UCSD-AML1 (cell line): ENCODE results near the gene NACA2.
"Not testable (repeated sequence)": the region's sequence is repeated elsewhere in the genome, so short reads cannot be mapped to it uniquely, and the experiment has no call there.

ENCODE experiments used
- DNase-seq: peaks from one replicate; lab custom pipeline; 2025; ENCODE audit not compliant: unreplicated experiment; lab: John Stamatoyannopoulos, UW

The NACA2 gene

DNA sequence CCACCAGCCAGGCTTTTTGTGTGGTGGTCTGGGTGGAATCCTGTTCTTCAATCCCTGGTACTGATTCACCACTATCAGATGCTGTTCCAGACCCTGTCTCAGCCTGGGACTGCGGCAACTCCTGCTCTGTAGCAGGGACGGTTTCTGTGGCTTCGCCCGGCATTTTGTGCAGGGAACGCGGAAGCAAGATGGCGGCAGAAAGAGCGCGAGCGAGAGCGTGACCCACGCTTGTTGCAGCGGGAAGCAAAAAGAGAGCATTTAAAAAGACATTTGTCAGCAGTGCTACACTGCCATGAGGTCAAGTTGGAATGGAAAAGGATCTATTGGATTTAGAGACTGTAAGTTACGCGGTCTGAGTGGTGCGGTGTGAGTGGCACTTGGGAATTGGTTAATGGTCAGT lies at the start of gene NACA2:
Gene NACA2, minus strand, starts transcription at position 202 of the 400 bp plus-strand sequence. Its CDS starts 39 bp downstream, at position 163.
- no peak for DNase-seq

DNA sequence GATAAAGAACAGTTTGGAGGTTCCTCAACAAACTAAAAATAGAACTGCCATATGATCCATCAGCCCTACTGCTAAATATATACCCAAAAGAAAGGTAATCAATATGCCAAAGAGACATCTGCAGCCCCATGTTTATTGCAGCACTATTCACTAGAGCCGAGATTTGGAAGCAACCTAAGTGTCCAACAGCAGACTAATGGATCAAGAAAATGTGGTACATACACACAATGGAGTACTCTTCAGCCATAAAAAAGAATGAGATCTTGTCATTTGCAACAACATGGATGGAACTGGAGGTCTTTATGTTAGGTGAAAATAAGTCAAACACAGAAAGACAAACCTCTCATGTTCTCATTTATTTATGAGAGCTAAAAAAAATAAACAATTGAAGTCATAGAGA lies 48.8 kb upstream of the NACA2 start:
- no peak for DNase-seq

GRCh38 chr17:61638087-61638486 lies 47.1 kb upstream of the NACA2 start:
- DNase-seq: no peak

DNA sequence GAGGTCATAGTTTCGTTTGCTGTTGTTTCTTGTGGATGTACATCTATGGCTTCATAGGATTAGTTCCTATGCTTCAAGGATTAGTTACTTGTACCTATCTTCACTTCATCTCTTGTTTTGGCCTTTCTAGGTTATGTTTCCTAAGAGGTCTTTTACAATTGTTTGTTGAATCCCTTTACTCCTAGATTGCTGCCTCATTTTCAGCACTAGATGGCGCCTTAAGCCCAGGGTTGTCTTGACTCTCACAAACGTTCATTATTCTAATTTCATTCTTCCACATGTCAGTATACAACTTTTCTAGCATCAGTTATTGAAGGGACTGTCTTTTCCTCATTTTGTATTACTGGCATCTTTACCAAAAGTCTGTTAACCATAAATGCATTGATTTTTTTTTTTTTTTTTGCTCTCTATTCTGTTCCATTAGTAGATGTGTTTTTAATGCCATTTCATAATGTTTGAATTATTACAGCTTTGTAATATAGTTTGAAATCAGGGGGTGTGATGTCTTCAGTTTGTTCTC lies 45.0 kb upstream of the NACA2 start:
- peak; percentile 17 for DNase-seq

DNA sequence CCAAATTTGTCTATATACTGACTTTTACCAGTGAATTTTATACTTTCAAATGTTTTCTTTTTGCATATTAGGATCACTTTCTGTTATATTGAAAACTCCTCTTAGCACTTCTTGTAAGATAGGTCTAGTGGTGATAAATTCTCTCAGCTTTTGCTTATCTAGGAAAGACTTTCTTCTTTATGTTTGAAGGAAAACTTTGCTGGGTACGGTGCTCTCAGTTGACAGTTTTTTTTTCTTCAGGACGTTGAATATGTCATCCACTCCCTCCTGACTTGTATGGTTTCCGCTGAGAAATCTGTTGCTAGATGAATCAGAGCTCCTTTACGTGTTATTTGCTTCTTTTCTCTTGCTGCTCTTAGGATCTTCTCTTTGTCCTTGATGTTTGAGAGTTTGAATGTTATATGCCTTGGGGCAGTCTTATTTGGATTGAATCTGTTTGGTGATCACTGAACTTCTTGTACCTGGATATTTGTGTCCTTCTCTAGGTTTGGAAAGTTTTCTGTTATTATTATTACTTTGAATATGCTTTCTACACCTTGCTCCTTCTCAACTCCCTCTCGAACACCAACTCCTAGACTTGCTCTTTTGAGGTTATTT lies 44.0 kb upstream of the NACA2 start:
- DNase-seq: no peak

DNA sequence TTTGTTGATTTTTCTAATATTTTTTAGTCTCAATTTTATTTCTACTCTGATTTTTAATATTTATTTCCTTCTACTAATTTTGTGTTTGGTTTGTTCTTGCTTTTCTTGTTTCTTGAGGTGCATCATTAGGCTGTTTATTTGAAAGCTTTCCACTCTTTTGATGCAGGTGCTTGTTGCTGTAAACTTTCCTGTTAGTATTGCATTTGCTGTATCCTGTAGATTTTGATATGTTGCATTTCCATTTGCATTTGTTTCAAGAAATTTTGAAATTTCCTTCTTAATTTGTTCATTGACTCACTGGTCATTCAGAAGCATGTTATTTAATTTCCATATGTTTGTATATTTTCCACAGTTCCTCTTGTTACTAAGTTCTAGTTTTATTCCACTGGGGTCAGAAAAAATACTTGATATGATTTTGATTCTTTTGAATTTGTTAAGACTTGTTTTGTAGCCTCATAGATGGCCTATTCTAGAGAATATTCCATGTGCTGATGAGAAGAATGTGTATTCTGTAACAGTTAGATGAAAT lies 43.1 kb upstream of the NACA2 start:
- no peak for DNase-seq

DNA sequence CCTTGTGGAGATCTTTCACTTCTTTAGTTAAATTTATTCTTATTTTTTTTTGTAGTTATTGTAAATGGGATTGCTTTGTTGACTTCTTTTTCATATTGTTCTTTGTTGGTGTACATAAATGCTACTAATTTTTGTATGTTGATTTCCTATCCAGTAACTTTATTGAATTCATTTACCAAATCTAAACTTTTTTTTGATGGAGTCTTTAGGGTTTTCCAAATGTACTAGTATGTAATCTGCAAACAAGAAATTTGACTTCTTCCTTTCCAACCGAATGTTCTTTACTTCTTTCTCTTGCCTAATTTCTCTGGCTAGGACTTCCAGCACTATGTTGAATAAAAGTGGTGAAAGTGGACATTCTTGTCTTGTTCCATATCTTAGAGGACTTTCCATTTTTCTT lies 41.8 kb upstream of the NACA2 start:
- DNase-seq: no peak

- DNase-seq: no peak
Measured at GRCh38 chr17:61631800-61632199, 40.8 kb upstream of the NACA2 start.

DNA sequence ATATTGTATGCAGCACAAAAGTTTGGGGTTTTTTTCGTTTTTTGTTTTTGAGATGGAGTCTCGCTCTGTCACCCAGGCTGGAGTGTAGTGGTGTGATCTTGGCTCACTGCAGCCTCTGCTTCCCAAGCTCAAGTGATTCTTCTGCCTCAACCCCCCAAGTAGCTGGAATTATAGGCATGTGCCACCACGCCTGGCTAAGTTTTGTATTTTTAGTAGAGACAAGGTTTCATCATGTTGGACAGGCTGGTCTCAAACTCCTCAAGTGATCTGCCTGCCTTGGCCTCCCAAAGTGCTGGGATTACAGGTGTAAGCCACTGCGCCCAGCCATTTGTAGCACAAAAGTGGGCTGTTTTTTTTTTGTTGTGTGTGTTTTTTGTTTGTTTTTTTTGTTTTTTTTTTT lies 37.1 kb upstream of the NACA2 start:
- not testable (repeated sequence) for DNase-seq

- no peak for DNase-seq
Measured at GRCh38 chr17:61627658-61628057, 36.6 kb upstream of the NACA2 start.

- DNase-seq: no peak
Measured at GRCh38 chr17:61627125-61627524, 36.1 kb upstream of the NACA2 start.

- no peak for DNase-seq
Measured at GRCh38 chr17:61625564-61625963, 34.5 kb upstream of the NACA2 start.

- DNase-seq: no peak
Measured at GRCh38 chr17:61624951-61625350, 33.9 kb upstream of the NACA2 start.

- no peak for DNase-seq
Measured at GRCh38 chr17:61621317-61621716, 30.3 kb upstream of the NACA2 start.

DNA sequence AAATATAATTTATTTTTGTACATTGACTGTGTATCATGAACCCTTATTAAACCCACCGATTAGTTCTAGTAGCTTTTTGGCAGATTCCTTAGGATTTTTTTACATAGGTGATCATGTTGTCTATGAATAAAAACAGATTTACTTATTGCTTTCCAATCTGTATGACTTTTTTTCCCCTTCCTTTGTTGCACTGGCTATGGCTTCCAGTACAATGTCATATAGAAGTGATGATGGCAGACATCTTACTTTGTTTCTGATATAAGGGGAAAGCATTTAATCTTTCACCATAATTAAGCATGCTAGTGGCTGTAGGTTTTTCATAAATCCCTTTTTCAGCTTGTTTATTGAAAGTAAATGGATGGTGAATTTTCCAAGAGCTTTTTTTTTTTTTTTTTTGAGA lies 28.9 kb upstream of the NACA2 start:
- no peak for DNase-seq

DNA sequence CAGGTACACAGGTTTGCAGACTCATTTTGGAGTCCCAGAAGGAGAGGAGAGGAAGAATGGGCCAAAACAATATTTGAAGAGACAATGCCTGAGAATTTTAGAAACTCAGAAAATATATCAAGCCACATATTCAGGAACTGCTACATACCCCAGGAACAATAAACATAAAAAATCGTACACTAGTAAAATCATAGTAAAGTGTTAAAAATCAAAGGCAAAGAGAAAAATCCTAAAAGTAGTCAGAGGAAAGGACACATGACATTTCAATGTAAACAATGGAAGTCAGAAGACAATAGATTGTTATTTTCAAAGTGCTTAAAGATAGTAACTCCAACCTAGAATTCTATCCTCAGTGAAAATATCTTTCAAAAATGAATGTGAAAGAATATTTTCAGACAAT lies 28.5 kb upstream of the NACA2 start:
- no peak for DNase-seq

DNA sequence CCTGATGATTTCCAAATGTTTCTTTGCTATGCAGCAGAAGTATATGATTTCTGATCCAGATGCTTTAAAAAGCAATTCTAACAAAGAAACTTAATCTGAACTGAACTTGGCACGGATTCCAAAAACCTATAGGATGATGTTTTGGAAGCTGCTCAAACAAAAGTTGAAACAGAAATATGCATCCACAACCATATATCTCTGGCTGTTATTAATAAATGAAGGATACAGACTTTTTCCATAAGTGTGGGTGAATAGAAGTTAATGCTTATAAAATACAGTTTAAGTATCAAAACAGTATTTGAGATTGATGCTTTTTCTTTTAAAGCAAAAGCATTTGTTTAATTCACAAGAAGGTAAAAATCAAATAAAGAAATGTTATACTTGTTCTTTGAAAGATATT lies 27.9 kb upstream of the NACA2 start:
- no peak for DNase-seq

GRCh38 chr17:61617330-61617729 lies 26.3 kb upstream of the NACA2 start:
- DNase-seq: no peak

DNA sequence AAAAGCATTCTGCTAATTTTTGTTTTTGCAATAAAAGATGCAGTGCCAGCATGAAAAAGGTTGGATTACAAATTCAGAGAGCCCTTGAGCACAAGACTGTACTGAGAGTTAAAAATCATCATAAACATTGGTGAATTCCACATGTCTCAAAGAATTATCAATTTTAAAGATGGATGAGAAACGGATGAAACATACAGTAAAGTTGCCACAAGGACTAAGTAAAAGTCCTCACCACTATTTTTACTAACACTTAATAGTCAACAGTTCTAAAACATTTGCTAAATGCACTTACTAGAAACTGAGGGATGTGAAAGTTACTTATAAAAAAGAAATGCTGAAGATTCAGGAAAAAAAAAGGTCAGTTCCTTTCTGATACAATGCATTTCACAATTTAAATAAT lies 25.8 kb upstream of the NACA2 start:
- no peak for DNase-seq

GRCh38 chr17:61614219-61614618 lies 23.2 kb upstream of the NACA2 start:
- no peak for DNase-seq

GRCh38 chr17:61611323-61611722 lies 20.3 kb upstream of the NACA2 start:
- DNase-seq: no peak

GRCh38 chr17:61605692-61606091 lies 14.7 kb upstream of the NACA2 start:
- no peak for DNase-seq

- no peak for DNase-seq
Measured at GRCh38 chr17:61601297-61601696, 10.3 kb upstream of the NACA2 start.
